DMS 273 treated with DMSO at 0.1 percent for 48 hours (cell line): ENCODE results near the gene YWHAQ.
A peak's percentile ranks its signal among the peaks of the same experiment; 100 is the strongest.

Experiments
- DNase-seq: peaks from one replicate; lab custom pipeline; 2025; lab: John Stamatoyannopoulos, UW

Gene YWHAQ

GRCh38 chr2:9630736-9631552 is at the start of gene YWHAQ:
Gene YWHAQ, minus strand, starts transcription at chr2:9630997. Its CDS starts 545 bp downstream, at chr2:9630452.
- DNase-seq = peak; percentile 98

DNA sequence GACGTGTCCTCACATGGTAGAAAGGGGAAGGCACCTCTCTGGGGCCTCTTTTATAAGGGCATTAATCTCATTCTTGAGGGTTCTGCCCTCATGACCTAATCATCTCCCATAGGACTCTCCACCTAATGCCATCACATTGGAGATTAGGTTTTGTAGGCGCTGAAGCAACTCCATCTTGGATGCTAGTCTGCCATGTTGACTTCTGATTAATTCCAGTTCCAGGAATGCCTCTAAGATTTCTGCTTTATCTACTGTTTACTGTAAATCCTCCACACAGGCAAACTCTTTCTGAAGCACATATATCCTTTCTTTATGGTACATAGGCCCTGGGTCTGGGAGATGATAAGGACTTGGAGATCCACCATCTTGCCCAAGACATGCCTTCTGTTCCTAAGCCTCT is 49.3 kb upstream of the YWHAQ start:
- no peak for DNase-seq

GRCh38 chr2:9679218-9679617 is 48.4 kb upstream of the YWHAQ start:
- no peak for DNase-seq

- no peak for DNase-seq
These were observed 47.7 kb upstream of the YWHAQ start for GRCh38 chr2:9678544-9678943.

DNA sequence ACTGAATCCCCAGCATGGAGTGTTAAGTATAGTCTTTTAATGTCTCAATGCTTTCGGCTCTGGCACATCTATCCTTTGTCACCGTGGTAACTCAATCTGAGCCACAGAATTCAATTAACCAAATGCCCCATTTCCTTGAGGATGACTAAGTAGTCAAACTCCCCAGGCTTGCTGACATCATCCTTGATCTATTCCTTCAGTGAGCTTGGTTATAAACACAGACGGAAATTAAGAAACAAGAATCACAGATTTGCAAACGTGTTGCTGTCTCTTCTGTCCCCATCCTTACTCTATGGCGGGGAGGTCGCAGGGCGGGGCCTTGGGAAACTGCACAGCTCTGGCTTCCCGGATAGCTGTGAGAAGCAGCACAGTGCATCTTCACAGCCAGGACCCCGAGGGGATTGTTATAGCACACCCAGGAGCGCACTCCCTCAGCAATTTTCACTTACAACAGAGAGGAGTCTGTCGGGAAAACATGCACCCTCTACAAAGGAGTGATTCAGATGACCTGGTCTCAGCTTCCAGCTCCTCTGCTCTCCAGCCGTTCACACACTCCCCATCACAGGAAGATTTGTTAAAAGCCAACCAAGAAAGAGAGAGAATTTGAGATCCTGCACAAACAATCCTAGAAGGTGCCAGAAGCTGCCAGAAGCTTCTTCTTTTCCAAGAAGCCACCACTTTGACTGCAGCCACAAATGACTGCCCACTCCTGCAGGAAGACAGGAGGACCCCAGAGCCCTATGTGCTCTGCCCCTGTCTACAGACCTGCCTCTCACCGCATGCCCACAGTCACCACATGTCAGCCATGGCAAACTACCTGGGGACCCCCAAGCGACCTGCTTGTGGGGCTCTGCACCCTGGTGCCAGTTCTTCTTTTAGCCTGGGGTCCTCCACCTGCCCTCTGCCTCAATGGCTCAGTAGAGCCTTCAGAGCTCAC is 44.9 kb upstream of the YWHAQ start:
- no peak for DNase-seq

DNA sequence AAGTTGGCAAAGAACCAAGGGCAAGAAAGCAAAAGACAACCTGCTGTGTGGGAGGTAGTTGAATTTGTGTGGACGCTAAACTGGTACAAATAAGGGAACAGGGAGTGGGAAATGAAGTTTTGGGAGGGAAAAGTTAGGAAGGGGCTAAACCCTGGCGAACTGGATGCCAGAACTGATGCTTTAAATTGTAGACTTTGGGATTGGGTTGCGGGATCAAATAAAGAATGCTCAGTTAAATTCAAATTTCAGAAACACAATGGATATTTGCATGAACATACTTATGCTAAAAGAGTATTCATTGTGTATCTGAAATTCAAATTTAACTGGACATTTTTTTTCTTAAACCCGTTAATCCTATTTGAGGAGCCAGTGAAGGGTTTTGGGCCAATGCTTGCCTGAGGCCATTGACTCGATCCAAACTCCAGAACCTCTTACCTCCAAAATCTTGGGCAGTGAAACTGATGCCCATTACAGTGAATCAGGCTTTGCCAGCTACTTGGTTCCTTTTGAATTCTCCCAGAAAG is 44.2 kb upstream of the YWHAQ start:
- no peak for DNase-seq

DNA sequence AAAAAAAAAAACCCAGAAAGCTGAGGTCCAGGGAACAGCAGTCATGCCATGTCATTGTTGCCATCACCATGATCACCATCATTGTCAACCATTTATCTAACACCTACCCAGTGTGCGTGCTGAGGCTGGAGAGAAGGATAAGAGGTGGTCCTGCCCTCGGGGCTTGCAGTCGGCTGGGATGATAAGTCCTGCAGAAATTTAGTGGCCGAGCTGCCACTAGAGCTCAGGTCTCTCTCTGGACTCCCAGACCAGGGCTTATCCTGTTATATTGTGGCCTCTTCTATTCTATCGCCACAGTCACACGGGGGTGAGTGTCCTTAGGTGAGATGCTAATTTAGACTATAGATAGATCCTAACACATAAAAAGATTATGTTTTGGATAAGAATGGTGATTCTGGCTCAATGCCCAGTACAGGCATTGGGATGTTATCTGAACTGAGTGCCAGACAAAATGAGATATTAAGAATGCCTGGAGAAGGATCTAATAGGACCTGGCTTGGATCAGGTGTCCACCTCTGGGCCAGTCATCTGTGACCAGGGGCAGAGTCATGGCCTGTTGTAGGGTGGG is 43.2 kb upstream of the YWHAQ start:
- DNase-seq = no peak

- DNase-seq = no peak
These were observed 38.0 kb upstream of the YWHAQ start for GRCh38 chr2:9668687-9669345.

GRCh38 chr2:9667826-9668225 is 37.0 kb upstream of the YWHAQ start:
- no peak for DNase-seq

GRCh38 chr2:9666306-9666705 is 35.5 kb upstream of the YWHAQ start:
- no peak for DNase-seq

DNA sequence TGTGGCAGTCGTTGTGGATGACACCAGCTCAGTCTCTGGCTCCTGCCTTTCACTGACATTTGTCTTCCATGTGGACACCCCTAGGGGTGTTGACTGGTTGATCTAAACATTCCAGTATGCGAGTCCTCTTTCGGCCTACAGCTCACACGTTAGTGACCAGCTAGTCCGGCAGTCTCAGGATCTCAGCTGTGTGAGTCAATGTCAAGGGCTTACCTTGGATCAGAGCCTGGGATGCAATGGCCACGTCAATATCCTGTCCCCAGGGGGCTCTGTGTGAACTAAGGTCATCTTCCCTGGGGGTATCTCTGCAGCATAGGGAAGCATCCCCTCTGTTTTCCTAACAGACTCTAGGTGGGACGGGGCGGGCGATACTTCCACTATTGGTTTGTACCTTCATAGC is 35.1 kb upstream of the YWHAQ start:
- DNase-seq = no peak

DNA sequence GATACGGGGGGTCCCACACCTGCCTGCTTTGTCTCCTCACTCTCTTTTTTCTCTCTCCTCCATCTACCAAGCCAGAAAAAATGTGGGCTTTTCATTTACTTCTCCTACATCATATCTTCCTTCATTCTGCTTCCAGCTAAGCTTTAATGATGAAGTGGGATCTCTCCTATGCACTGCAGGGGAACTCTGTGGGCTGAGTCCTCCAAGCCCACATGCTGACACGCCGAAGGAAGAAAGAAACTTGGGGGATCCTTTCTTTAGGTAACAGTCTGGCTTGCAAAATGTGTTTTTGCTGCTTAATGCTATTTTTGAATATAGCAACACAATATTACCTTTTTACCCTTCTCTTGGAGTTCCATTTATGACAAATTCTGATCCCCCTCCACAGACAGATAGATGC is 33.6 kb upstream of the YWHAQ start:
- no peak for DNase-seq

DNA sequence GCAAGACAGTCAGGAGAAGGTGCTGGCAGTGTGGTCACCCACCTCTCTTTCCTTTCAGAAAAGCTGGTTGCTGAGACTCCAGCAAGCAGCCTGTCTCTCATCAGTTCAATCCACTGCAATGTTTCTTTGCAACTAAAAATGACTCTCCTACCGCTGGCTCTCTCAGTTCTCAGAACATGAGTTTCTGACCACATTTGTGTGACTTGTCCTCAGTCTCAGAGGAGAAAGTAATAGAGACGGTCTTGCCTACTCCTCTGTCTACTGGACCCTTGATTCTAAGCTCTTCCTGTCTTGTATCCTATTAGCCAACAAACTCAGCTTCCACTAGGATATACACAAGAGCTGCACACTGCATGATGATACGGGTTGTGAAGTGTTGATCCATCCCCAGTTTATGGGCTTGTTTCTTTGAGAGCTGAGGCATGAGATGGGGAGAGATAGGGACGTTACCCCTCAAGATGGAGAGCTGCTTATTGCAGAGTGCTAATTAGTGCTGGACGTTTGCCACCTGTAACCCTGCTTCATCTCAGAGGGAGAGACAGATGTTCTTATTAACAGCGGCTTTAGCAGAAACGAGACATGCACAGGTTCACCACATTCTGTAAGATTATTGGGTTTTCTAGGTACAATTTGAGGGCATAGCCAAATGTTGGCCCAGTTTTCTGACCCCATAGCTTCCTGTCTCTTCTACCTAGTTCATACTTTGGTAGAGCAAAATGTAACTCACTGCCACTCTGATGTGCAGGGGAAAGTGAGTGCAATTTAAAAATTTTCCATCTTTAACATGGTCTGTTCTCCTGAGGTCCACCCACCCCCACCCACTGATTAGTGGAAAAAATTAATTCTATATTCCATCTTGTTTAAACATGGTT is 32.4 kb upstream of the YWHAQ start:
- peak; percentile 70 for DNase-seq

- DNase-seq = no peak
These were observed 30.5 kb upstream of the YWHAQ start for GRCh38 chr2:9661261-9661660.

DNA sequence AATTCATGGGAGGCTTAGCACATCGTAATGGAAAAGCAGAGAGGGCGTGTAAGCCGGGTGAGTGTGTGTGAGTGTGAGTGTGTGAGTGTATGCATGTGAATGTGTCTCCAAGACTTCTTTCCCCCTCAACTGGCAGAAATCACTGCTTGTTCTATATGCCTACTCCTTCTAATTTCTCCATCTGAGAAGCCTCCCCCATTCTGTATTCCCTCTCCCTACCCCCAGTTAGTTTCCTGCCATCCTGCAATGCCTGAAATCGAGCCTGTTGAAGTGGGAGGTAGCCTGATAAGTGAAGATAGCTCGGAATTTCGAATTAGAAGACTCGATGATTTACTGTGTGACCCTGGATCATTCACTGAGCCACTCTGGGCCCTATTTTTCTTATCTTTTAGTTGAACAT is 30.0 kb upstream of the YWHAQ start:
- no peak for DNase-seq

- no peak for DNase-seq
These were observed 29.4 kb upstream of the YWHAQ start for GRCh38 chr2:9660154-9660553.

- no peak for DNase-seq
These were observed 28.2 kb upstream of the YWHAQ start for GRCh38 chr2:9658972-9659371.

DNA sequence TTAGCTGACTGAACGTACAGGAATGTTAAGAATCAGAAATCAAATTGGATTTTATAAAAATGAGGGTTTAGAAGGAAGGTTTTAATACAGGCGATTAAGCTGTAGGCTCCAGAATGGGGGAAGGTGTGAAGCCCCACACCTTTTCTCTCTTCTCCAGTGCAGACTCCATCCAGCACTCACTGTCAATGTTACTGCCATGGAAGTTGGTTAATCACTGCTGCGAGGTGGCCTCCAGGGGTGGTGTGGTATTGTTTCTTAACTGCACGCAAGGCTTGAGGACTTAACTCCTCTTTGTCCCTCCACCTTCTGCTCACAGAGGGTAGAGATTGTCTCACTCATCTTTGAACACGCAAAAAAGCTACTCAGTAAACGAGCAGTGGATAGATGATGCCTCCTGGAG is 26.9 kb upstream of the YWHAQ start:
- DNase-seq = no peak

GRCh38 chr2:9657083-9657482 is 26.3 kb upstream of the YWHAQ start:
- DNase-seq = no peak

- no peak for DNase-seq
These were observed 25.5 kb upstream of the YWHAQ start for GRCh38 chr2:9656270-9656766.
